Vagina (tissue), 2 donors: Measurements from ENCODE around the gene CRLF1. TPM values are rescaled to one million over a fixed set of nuclear protein-coding genes. Genes with fewer than 3 reads are reported as not detected.
A peak's percentile ranks its signal among the peaks of the same experiment; 100 is the strongest.

Experiments
- DNase-seq, 2 donors: peaks; one replicate each; pipeline ENCODE4 v3.0.0-alpha.2; 2017; ENCODE audit errors: extremely low spot score in 2 of 2
- H3K27ac ChIP-seq: fragments of 200-600 bp; sonication (generic); one replicate; pipeline ENCODE4 v1.5.1; 2019
- H3K27me3 ChIP-seq: fragments of 200-600 bp; sonication (generic); one replicate; pipeline ENCODE4 v1.5.1; 2019
- H3K36me3 ChIP-seq, 2 donors: fragments of 200-600 bp; sonication (generic); one replicate each; pipeline ENCODE4 v1.5.1; 2017 to 2019
- H3K4me1 ChIP-seq: fragments of 200-600 bp; sonication (generic); one replicate; pipeline ENCODE4 v1.5.1; 2019
- H3K4me3 ChIP-seq, 2 donors: fragments of 200-600 bp; sonication (generic); 1 replicate in 1 of 2; 2 replicates in 1 of 2; pipeline ENCODE4 v1.5.1; 2016 to 2019
- H3K9me3 ChIP-seq: fragments of 200-600 bp; sonication (generic); one replicate; pipeline ENCODE4 v1.5.1; 2019
- CTCF ChIP-seq, 3 experiments: fragments of 450-650 bp in 2 of 3; fragments of 200-600 bp in 1 of 3; sonication (generic) in 1 of 3; IDR thresholded peaks; one replicate each; pipeline ENCODE4 v1.5.1; 2017 to 2019; ENCODE audit warnings: antibody characterized with exemption in 3 of 3, mild to moderate bottlenecking in 2 of 3, moderate library complexity in 2 of 3
- POLR2A ChIP-seq, 2 donors: fragments of 450-650 bp; IDR thresholded peaks; one replicate each; pipeline ENCODE4 v1.6.1; 2017; ENCODE audit warnings: antibody characterized with exemption in 2 of 2, mild to moderate bottlenecking in 2 of 2, moderate library complexity in 2 of 2
- POLR2AphosphoS5 ChIP-seq, 2 donors: sonication (generic); formaldehyde crosslinking; IDR thresholded peaks; one replicate each; pipeline ENCODE4 v1.9.0; 2017; ENCODE audit warnings: antibody characterized with exemption in 2 of 2, mild to moderate bottlenecking in 2 of 2, low read depth in 1 of 2; ENCODE audit not compliant: insufficient read depth in 1 of 2
- intact Hi-C: fragments of 100-400 bp; cut with DNase I; formaldehyde crosslinking; loops from one replicate; pipeline ENCODE4 v1.15.1; 2023
- total RNA-seq: library from RNA; depleted of rRNA; stranded (reverse); fragments of >200 nt; gene quantifications from one replicate; pipeline ENCODE4 v1.2.3, GENCODE V29; 2016

Gene CRLF1
- total RNA-seq, 1 donor from 2014 or later, result 15.2 TPM

- H3K27me3 ChIP-seq, result no peaks in the 10 kb centered on the region
- H3K36me3 ChIP-seq, result peaks cover 0 to 41% of the 10 kb centered on the region in 2 donors
- H3K27ac ChIP-seq, result no peak overlapping the region
- no peak overlapping the region for H3K4me3 ChIP-seq
- no peak for DNase-seq
- no peaks in the 10 kb centered on the region for H3K9me3 ChIP-seq
- H3K4me1 ChIP-seq, result peaks cover 19% of the 10 kb centered on the region
- intact Hi-C loops, result no loop called here
- TF ChIP-seq POLR2AphosphoS5 (IDR thresholded peaks at IDR 0.05; ENCODE audit: insufficient read depth in 1 of 2, low read depth in 1 of 2) (no peak), CTCF (IDR thresholded peaks at IDR 0.05) (no peak), POLR2A (IDR thresholded peaks at IDR 0.05) (no peak)
Measured at GRCh38 chr19:18576383-18576782, 30.2 kb downstream of the CRLF1 start.

DNA sequence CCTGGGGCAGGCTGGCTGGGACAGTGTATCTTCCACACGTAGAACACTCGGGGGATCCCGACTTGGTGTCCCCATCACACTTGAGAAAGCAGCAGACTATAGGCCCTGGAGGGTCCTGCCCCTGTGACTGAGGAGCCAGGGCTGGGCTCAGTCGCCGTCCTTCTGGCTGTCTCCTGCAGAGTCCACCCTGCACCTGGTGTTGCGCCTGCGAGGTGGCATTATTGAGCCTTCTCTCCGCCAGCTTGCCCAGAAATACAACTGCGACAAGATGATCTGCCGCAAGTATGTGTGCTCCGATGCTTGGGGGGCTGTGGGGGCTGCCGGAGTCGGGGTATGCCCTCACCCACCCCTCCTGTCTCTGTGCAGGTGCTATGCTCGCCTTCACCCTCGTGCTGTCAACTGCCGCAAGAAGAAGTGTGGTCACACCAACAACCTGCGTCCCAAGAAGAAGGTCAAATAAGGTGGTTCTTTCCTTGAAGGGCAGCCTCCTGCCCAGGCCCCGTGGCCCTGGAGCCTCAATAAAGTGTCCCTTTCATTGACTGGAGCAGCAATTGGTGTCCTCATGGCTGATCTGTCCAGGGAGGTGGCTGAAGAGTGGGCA is 31.8 kb downstream of the CRLF1 start:
- Histone ChIP-seq H3K36me3 (peaks cover 0 to 41% of the 10 kb centered on the region in 2 donors), H3K4me1 (peaks cover 27% of the 10 kb centered on the region), H3K27me3 (no peaks in the 10 kb centered on the region), H3K9me3 (no peaks in the 10 kb centered on the region), H3K4me3 (no peak overlapping the region), H3K27ac (no peak overlapping the region)
- TF ChIP-seq POLR2AphosphoS5 (IDR thresholded peaks at IDR 0.05; ENCODE audit: insufficient read depth in 1 of 2, low read depth in 1 of 2) (no peak), POLR2A (IDR thresholded peaks at IDR 0.05) (no peak), CTCF (IDR thresholded peaks at IDR 0.05) (no peak)
- DNase-seq, result no peak
- intact Hi-C loops, result no loop called here

- Histone ChIP-seq H3K36me3 (peaks cover 0 to 60% of the 10 kb centered on the region in 2 donors), H3K4me1 (peaks cover 27% of the 10 kb centered on the region), H3K27ac (peak within 1 kb of the TSS; percentile 83), H3K9me3 (no peaks in the 10 kb centered on the region), H3K4me3 (peak within 1 kb of the TSS; percentile 65 to 94), H3K27me3 (no peaks in the 10 kb centered on the region)
- DNase-seq, result peak in 1 of 2 donors; percentile 99
- intact Hi-C loops, result no loop called here
- TF ChIP-seq CTCF (IDR thresholded peaks at IDR 0.05), result no peak
- peak; percentile 94 to 99 for TF ChIP-seq POLR2AphosphoS5 (IDR thresholded peaks at IDR 0.05; ENCODE audit: insufficient read depth in 1 of 2, low read depth in 1 of 2)
- peak in 1 of 2 donors; percentile 82 for TF ChIP-seq POLR2A (IDR thresholded peaks at IDR 0.05)
Measured at GRCh38 chr19:18571564-18572344, 34.8 kb downstream of the CRLF1 start, which contains the start of gene UBA52. Gene UBA52 (plus strand): TSS chr19:18571857. CDS start chr19:18573301, 1,444 bp downstream.

DNA sequence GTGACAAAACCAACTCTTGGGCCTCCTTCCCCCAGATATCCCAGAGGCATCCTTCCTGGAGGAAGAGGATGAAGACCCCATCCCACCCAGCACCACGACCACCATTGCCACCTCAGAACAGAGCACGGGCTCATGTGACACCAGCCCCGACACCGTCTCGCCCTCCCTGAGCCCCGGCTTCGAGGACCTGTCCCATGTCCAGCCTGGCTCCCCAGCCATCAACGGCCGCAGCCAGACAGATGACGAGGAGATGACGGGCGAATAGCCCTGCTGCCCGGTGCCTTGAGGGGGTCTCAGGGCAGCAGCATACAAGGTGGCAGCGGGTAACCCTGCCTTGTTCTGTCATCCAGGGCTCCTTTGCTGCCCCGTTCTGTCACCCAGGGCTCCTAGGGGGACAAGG is 38.2 kb downstream of the CRLF1 start:
- TF ChIP-seq CTCF (IDR thresholded peaks at IDR 0.05), result no peak
- no peak for TF ChIP-seq POLR2A (IDR thresholded peaks at IDR 0.05)
- TF ChIP-seq POLR2AphosphoS5 (IDR thresholded peaks at IDR 0.05; ENCODE audit: insufficient read depth in 1 of 2, low read depth in 1 of 2), result no peak
- Histone ChIP-seq H3K4me1 (peaks cover 23% of the 10 kb centered on the region), H3K36me3 (peaks cover 5 to 57% of the 10 kb centered on the region in 2 donors), H3K9me3 (no peaks in the 10 kb centered on the region), H3K27ac (no peak overlapping the region), H3K4me3 (no peak overlapping the region), H3K27me3 (no peaks in the 10 kb centered on the region)
- no peak for DNase-seq
- intact Hi-C loops, result no loop called here

DNA sequence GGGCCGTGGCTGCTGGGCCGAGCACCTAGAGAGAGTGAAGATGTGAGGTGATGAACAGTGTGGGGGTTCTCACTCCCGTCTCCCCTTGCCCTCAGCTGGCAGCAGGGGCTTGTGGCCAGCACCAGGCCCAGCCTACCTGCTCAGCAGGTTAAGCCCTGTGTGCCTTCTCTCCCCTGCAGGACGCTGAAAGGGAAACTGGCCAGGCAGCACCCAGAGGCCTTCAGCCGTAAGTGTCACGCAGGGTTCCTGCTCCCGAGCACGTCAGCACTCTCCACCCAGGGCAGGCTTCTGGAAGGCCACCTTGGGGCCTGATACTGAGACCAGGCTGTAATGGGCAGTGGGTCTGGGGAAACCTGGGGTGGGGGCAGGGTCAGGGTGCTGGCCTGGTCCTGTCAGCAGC is 39.6 kb downstream of the CRLF1 start:
- intact Hi-C loops, result no loop called here
- peaks cover 5 to 54% of the 10 kb centered on the region in 2 donors for H3K36me3 ChIP-seq
- TF ChIP-seq POLR2A (IDR thresholded peaks at IDR 0.05) (no peak), CTCF (IDR thresholded peaks at IDR 0.05) (no peak), POLR2AphosphoS5 (IDR thresholded peaks at IDR 0.05; ENCODE audit: insufficient read depth in 1 of 2, low read depth in 1 of 2) (no peak)
- no peak overlapping the region for H3K4me3 ChIP-seq
- no peaks in the 10 kb centered on the region for H3K27me3 ChIP-seq
- H3K4me1 ChIP-seq, result peaks cover 18% of the 10 kb centered on the region
- DNase-seq, result no peak
- H3K27ac ChIP-seq, result no peak overlapping the region
- H3K9me3 ChIP-seq, result no peaks in the 10 kb centered on the region
